Neuron (in vitro differentiated cells): ENCODE data around the gene CREB1.
"Not testable (repeated sequence)": the region's sequence is repeated elsewhere in the genome, so short reads cannot be mapped to it uniquely, and the experiment has no call there.

Source experiments
- H2AFZ ChIP-seq: one replicate; pipeline ENCODE4 v1.6.1; 2013; ENCODE audit warnings: low read depth, mild to moderate bottlenecking, inconsistent platforms, low read length, moderate library complexity
- H3K27me3 ChIP-seq: one replicate; pipeline ENCODE4 v1.6.1; 2013; ENCODE audit warnings: low read length; ENCODE audit not compliant: insufficient read depth
- H3K36me3 ChIP-seq: one replicate; pipeline ENCODE4 v1.6.1; 2013; ENCODE audit warnings: low read length; ENCODE audit not compliant: insufficient read depth
- H3K4me1 ChIP-seq: one replicate; pipeline ENCODE4 v1.6.1; 2013; ENCODE audit warnings: low read length; ENCODE audit not compliant: insufficient read depth
- H3K4me3 ChIP-seq: 2 replicates; pipeline ENCODE4 v1.5.1; 2013; ENCODE audit warnings: mild to moderate bottlenecking, low read length, moderate library complexity
- H3K9me3 ChIP-seq: one replicate; pipeline ENCODE4 v1.6.1; 2013; ENCODE audit warnings: low read length

Gene CREB1

DNA sequence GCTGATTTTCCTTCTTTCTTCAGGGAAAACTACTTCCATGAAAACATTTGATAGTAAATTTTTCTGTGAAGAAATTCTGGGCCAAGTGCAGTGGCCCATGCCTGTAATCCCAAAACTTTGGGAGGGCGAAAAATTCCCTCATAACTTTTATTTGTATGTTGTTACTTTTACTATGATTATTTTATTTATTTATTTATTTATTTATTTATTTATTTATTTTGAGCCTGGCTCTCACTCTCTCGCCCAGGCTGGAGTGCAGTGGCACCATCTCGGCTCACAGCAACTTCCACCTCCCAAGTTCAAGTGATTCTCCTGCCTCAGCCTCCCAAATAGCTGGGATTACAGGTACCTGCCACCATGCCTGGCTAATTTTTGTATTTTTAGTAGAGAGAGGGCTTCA lies 109.5 kb downstream of the CREB1 start:
- H2AFZ ChIP-seq, H3K27me3 ChIP-seq, H3K36me3 ChIP-seq, H3K4me1 ChIP-seq, H3K9me3 ChIP-seq, H3K4me3 ChIP-seq: not testable (repeated sequence)

- no peaks in the 10 kb centered on the region for H3K27me3 ChIP-seq
- H3K36me3 ChIP-seq, result no peaks in the 10 kb centered on the region
- H3K4me3 ChIP-seq, result no peak overlapping the region
- no peaks in the 10 kb centered on the region for H3K9me3 ChIP-seq
- H3K4me1 ChIP-seq, result no peaks in the 10 kb centered on the region
- H2AFZ ChIP-seq, result no peak overlapping the region
These were observed 110.4 kb downstream of the CREB1 start for GRCh38 chr2:207640160-207640559.

GRCh38 chr2:207640661-207641060 lies 110.9 kb downstream of the CREB1 start:
- Histone ChIP-seq H3K36me3 (no peaks in the 10 kb centered on the region), H3K9me3 (no peaks in the 10 kb centered on the region), H3K4me3 (no peak overlapping the region), H3K4me1 (no peaks in the 10 kb centered on the region), H2AFZ (no peak overlapping the region), H3K27me3 (no peaks in the 10 kb centered on the region)

GRCh38 chr2:207643892-207644291 lies 114.1 kb downstream of the CREB1 start:
- Histone ChIP-seq H3K4me3 (no peak overlapping the region), H3K27me3 (no peaks in the 10 kb centered on the region), H3K4me1 (no peaks in the 10 kb centered on the region)

DNA sequence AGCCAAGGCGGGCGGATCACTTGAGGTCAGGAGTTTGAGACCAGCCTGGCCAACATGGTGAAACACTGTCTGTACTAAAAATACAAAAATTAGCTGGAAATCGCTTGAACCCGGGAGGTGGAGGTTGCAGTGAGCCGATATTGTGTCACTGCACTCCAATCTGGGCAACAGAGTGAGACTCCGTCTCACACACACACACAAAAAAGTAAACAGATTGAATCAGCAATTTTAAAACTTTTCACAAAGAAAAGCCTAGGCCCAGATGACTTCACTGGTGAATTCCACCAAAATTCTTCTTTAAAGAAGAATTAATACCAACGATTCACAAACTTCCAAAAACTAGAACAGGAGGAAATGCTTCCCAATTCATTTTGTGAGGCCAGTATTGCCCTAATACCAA lies 116.8 kb downstream of the CREB1 start:
- not testable (repeated sequence) for H3K36me3 ChIP-seq, H3K4me1 ChIP-seq, H2AFZ ChIP-seq

More at GRCh38 chr2:207643892-207644291, 114.1 kb downstream of the CREB1 start:
- Histone ChIP-seq H3K9me3 (no peaks in the 10 kb centered on the region), H2AFZ (no peak overlapping the region), H3K36me3 (no peaks in the 10 kb centered on the region)

More for the DNA sequence above, 116.8 kb downstream of the CREB1 start:
- H3K27me3 ChIP-seq, H3K4me3 ChIP-seq, H3K9me3 ChIP-seq: not testable (repeated sequence)
